Endodermal cell (in vitro differentiated cells): ENCODE results near the gene VPS72. TPM values are rescaled to one million over a fixed set of nuclear protein-coding genes. Genes with fewer than 3 reads are reported as not detected.
A peak's percentile ranks its signal among the peaks of the same experiment; 100 is the strongest.

Experiments
- DNase-seq: peaks from one replicate; pipeline ENCODE4 v3.0.0-alpha.2; 2017
- H3K27ac ChIP-seq: 2 replicates; pipeline ENCODE4 v1.5.1; 2013; ENCODE audit warnings: mild to moderate bottlenecking, low read depth, low read length, moderate library complexity
- H3K27me3 ChIP-seq: 2 replicates; pipeline ENCODE4 v1.6.1; 2013; ENCODE audit warnings: mild to moderate bottlenecking, low read length, moderate library complexity; ENCODE audit not compliant: insufficient read depth, control insufficient read depth, poor library complexity, severe bottlenecking
- H3K36me3 ChIP-seq: 2 replicates; pipeline ENCODE4 v1.7.0; 2013; ENCODE audit warnings: mild to moderate bottlenecking, low read length, moderate library complexity; ENCODE audit not compliant: control insufficient read depth, insufficient read depth
- H3K4me1 ChIP-seq: one replicate; pipeline ENCODE4 v1.7.0; 2013; ENCODE audit warnings: low read length; ENCODE audit not compliant: control insufficient read depth, insufficient read depth
- H3K4me3 ChIP-seq: 2 replicates; pipeline ENCODE4 v1.5.1; 2013; ENCODE audit warnings: mild to moderate bottlenecking, low read length, moderate library complexity
- H3K9ac ChIP-seq: 2 replicates; pipeline ENCODE4 v1.6.1; 2013; ENCODE audit warnings: mild to moderate bottlenecking, low read length, moderate library complexity; ENCODE audit not compliant: poor library complexity, severe bottlenecking; ENCODE audit errors: extremely low read depth
- H3K9me3 ChIP-seq: 2 replicates; pipeline ENCODE4 v1.6.1; 2013; ENCODE audit warnings: mild to moderate bottlenecking, low read length, moderate library complexity; ENCODE audit not compliant: control insufficient read depth
- H3K27ac Mint-ChIP-seq: 2 replicates; pipeline ENCODE4 v1.8.0; 2020; ENCODE audit warnings: mixed read lengths
- H3K27me3 Mint-ChIP-seq: 2 replicates; pipeline ENCODE4 v1.8.0; 2021; ENCODE audit warnings: mild to moderate bottlenecking, mixed read lengths; ENCODE audit not compliant: insufficient read depth
- H3K36me3 Mint-ChIP-seq: 2 replicates; pipeline ENCODE4 v1.8.0; 2020; ENCODE audit warnings: low read depth, mixed read lengths
- H3K4me1 Mint-ChIP-seq: 2 replicates; pipeline ENCODE4 v1.8.0; 2020; ENCODE audit warnings: mixed read lengths
- H3K4me3 Mint-ChIP-seq: 2 replicates; pipeline ENCODE4 v1.8.0; 2020; ENCODE audit warnings: mild to moderate bottlenecking, moderate library complexity, mixed read lengths
- H3K9me3 Mint-ChIP-seq: 2 replicates; pipeline ENCODE4 v1.8.0; 2020; ENCODE audit warnings: mild to moderate bottlenecking, mixed read lengths
- WGBS, 2 experiments: methylation state at CpG; one replicate each; pipeline versions ENCODE4 v1.1.5 to v1.1.7; 2013; ENCODE audit warnings: missing lambda C conversion rate in 2 of 2, mixed read lengths in 1 of 2; ENCODE audit not compliant: insufficient coverage in 1 of 2, insufficient read length in 1 of 2; 5-methylcytosine and 5-hydroxymethylcytosine counted together
- long read RNA-seq, 4 experiments: library from polyadenylated mRNA in 2 of 4; library from RNA in 1 of 4; library from capped mRNA in 1 of 4; stranded (forward) in 3 of 4; unstranded in 1 of 4; transcript quantifications; one replicate each; pipeline ENCODE4 v2.0.0, GENCODE V29; 2020 to 2021; ENCODE audit warnings: inconsistent platforms in 1 of 4
- polyA plus RNA-seq, 2 experiments: library from polyadenylated mRNA; stranded (reverse); fragments of 50-300 nt; gene quantifications; one replicate each; pipeline ENCODE4 v1.2.3, GENCODE V29; 2013
- total RNA-seq, 2 donors: library from RNA; stranded (reverse); fragmentation: NEBNext Ultra II Directional in 1 of 2; extraction: Animal tissue kit (Norgen Biotek cat#: 25700) in 1 of 2; gene quantifications; 2 replicates in 1 of 2; 3 replicates in 1 of 2; pipeline ENCODE4 v1.2.1, GENCODE V29; 2021
- TF ChIP-seq, protein P1 (sequence below): fragments of 200-600 bp; sonication (generic); conservative IDR thresholded peaks from 2 replicates; pipeline ENCODE4 v1.5.0; 2021; ENCODE audit warnings: antibody characterized with exemption, mild to moderate bottlenecking

Gene VPS72, protein sequence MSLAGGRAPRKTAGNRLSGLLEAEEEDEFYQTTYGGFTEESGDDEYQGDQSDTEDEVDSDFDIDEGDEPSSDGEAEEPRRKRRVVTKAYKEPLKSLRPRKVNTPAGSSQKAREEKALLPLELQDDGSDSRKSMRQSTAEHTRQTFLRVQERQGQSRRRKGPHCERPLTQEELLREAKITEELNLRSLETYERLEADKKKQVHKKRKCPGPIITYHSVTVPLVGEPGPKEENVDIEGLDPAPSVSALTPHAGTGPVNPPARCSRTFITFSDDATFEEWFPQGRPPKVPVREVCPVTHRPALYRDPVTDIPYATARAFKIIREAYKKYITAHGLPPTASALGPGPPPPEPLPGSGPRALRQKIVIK
- total RNA-seq = 100 to 1,000 TPM in 1 of 2 donors, 10 to 100 TPM in 1; 79.4 to 103 TPM
- polyA plus RNA-seq (2013, experiment 1 of 2) = 103 TPM
- 103 TPM for polyA plus RNA-seq (2013, experiment 2 of 2)
- long read RNA-seq, experiment 1, transcript VPS72-202 (6 exons, 1,527 nt) = major isoform, 15 of 32 reads
- long read RNA-seq, experiment 1, partial matches to known transcripts = 9 of 32 reads
- long read RNA-seq, experiment 1, other reads (novel, unspliced or antisense) = 8 of 32 reads
- long read RNA-seq, experiment 2, transcript VPS72-202 (6 exons, 1,527 nt) = major isoform, 101 of 121 reads
- long read RNA-seq, experiment 2, partial matches to known transcripts = 8 of 121 reads
- long read RNA-seq, experiment 2, other reads (novel, unspliced or antisense) = 10 of 121 reads
- long read RNA-seq, experiment 3, transcript VPS72-202 (6 exons, 1,527 nt) = major isoform, 153 of 165 reads
- long read RNA-seq, experiment 3, partial matches to known transcripts = 3 of 165 reads
- long read RNA-seq, experiment 3, other reads (novel, unspliced or antisense) = 8 of 165 reads
- long read RNA-seq, experiment 4, transcript VPS72-202 (6 exons, 1,527 nt) = major isoform, 130 of 137 reads
- long read RNA-seq, experiment 4, partial matches to known transcripts = 2 of 137 reads
- long read RNA-seq, experiment 4, other reads (novel, unspliced or antisense) = 3 of 137 reads

DNA sequence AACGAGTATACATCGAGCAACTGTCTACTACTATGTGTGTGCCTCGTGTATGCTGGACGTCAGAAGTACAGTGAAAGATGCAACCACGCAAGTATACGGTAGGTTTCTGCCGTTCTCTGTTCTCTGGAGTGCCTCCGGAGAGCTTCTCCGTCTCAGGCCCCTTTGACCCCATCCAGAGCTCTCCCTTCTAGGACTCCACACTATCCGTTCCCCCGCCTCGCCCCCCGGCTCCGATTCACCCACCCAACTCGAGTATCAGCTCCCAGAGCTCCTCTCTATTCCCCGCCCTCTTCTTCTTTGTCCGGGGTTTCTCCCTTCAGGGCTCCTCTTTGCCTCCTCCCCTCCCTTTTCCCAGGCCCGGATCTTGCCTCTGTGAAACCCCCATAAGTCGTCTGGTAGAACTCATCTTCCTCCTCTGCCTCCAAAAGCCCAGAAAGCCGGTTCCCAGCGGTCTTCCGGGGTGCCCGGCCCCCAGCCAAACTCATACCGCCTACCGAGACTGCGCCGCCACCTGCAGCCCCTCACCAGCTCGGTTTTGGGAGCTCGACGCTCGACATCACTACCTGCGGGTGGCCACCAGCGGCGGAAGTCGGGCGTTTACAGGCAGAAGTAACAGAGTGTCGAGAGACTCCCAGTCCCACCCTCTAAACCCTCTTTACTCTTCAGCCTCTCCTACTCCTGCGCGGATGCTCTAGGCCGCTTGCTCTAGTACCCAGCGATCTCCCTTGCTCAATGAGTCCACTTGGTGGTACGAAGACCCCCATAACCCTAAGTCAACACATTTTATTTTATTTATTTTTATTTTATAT, at the start of gene VPS72:
TSS of gene VPS72 (minus strand) at position 561 of the 809 bp plus-strand sequence. CDS start at position 485, 76 bp downstream.
- Mint-ChIP-seq H3K27ac (peak within 1 kb of the TSS; percentile 98), H3K27me3 (peaks cover 3% of the 10 kb centered on the region), H3K36me3 (peaks cover 12% of the 10 kb centered on the region), H3K4me3 (peak within 1 kb of the TSS; percentile 94), H3K9me3 (no peaks in the 10 kb centered on the region), H3K4me1 (peaks cover 9% of the 10 kb centered on the region)
- 1 to 2% methylated on average over 32 to 41 of the region's 42 CpGs for WGBS, 2 experiments
- Histone ChIP-seq H3K9me3 (no peaks in the 10 kb centered on the region), H3K27me3 (peaks cover 8% of the 10 kb centered on the region), H3K4me3 (peak within 1 kb of the TSS; percentile 89), H3K36me3 (peaks cover 12% of the 10 kb centered on the region), H3K4me1 (no peaks in the 10 kb centered on the region), H3K9ac (peak within 1 kb of the TSS; percentile 88), H3K27ac (peak within 1 kb of the TSS; percentile 95)
- peak; percentile 94 for DNase-seq
- TF ChIP-seq, protein P1, sequence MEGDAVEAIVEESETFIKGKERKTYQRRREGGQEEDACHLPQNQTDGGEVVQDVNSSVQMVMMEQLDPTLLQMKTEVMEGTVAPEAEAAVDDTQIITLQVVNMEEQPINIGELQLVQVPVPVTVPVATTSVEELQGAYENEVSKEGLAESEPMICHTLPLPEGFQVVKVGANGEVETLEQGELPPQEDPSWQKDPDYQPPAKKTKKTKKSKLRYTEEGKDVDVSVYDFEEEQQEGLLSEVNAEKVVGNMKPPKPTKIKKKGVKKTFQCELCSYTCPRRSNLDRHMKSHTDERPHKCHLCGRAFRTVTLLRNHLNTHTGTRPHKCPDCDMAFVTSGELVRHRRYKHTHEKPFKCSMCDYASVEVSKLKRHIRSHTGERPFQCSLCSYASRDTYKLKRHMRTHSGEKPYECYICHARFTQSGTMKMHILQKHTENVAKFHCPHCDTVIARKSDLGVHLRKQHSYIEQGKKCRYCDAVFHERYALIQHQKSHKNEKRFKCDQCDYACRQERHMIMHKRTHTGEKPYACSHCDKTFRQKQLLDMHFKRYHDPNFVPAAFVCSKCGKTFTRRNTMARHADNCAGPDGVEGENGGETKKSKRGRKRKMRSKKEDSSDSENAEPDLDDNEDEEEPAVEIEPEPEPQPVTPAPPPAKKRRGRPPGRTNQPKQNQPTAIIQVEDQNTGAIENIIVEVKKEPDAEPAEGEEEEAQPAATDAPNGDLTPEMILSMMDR = peak; percentile 14

DNA sequence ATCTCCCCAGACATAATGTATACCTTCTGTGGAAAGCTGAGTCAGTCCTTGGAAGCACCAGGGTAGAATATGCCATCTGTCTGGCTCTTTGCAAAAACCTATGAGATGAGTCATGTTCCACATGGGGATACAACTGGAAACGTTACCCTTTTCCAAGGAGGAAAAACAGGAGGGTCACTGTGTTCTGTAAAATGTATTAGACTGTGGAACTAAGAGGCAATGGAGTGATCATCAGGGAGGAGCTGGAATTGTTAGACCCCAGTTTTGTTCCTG, 48.4 kb upstream of the VPS72 start:
- peaks cover 92% of the 10 kb centered on the region for H3K36me3 Mint-ChIP-seq
- no peak overlapping the region for H3K27ac Mint-ChIP-seq
- H3K4me3 Mint-ChIP-seq = no peak overlapping the region
- no peak for DNase-seq
- H3K9me3 Mint-ChIP-seq = no peaks in the 10 kb centered on the region
- TF ChIP-seq, protein P1 = no peak
- H3K4me1 Mint-ChIP-seq = no peaks in the 10 kb centered on the region
- H3K27ac ChIP-seq = no peak overlapping the region
- peaks cover 94% of the 10 kb centered on the region for H3K36me3 ChIP-seq
- no peaks in the 10 kb centered on the region for H3K9me3 ChIP-seq
- H3K27me3 ChIP-seq = no peaks in the 10 kb centered on the region
- no peak overlapping the region for H3K9ac ChIP-seq
- no peaks in the 10 kb centered on the region for H3K27me3 Mint-ChIP-seq
- no peaks in the 10 kb centered on the region for H3K4me1 ChIP-seq
- 91% methylated on average over 1 of the region's 1 CpG for WGBS, 2 experiments
- no peak overlapping the region for H3K4me3 ChIP-seq
